ENCODE data around the gene CDH24. TPM values are rescaled to one million over a fixed set of nuclear protein-coding genes. Genes with fewer than 3 reads are reported as not detected.

The CDH24 gene
- total and polyA plus RNA-seq, 9 of the 15 experiments (the other 6 are each of a cell fraction or from before 2014, with no cell fraction given), result 0.04 to 16.2 (median 4.9) TPM

DNA sequence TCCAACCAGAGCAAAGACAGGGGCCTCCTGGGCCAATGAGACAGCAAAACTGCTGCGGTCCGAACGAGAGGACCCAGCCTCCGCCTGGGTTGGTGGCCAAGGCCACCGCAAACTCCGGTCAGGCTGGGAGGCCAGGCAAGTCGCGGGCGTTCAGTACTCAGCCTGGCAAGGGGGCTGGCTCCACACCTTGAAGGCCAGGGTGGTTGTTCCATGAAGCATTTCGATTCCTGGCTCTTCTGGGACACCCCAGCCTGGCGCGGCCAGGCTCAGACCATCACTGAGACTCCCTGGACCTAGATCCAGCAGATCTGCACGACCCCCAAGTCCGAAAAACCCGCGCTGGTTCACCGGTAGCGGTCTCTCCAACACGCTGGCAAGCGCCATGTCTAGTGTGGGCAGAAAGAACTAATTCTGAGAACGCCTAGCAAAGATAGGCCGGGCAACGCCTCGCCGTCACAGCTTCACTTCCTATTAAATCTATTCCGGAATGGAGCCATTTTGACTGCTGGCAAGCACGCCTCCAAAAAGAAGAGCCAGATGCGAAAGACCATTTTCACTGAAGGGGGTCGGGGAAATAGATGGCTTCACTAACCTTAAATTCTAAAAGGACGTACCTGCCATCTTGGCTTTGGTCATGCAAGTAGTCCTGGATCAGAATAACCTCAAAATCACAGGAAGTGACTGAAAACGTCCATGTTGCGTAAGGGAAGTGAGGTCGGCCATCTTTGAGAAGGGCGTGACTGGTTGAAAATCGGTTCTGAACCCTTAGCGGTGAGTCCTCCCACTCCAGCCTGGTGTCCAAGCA is 22.6 kb downstream of the CDH24 start, which contains the start of gene PSMB5 (continued):
- TF ChIP-seq, protein P1, sequence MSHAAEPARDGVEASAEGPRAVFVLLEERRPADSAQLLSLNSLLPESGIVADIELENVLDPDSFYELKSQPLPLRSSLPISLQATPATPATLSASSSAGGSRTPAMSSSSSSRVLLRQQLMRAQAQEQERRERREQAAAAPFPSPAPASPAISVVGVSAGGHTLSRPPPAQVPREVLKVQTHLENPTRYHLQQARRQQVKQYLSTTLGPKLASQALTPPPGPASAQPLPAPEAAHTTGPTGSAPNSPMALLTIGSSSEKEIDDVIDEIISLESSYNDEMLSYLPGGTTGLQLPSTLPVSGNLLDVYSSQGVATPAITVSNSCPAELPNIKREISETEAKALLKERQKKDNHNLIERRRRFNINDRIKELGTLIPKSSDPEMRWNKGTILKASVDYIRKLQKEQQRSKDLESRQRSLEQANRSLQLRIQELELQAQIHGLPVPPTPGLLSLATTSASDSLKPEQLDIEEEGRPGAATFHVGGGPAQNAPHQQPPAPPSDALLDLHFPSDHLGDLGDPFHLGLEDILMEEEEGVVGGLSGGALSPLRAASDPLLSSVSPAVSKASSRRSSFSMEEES (CRISPR knock-in tag; IDR thresholded peaks at IDR 0.05), result no peak
- TF ChIP-seq NR4A1 (CRISPR knock-in tag; IDR thresholded peaks at IDR 0.05) (no peak), NR4A1 (tag; IDR thresholded peaks at IDR 0.05) (peak; percentile 69; the same call in 1 of the 2 replicates), FOXA1 (IDR thresholded peaks at IDR 0.05; ENCODE audit: borderline replicate concordance) (no peak), POLR2A (conservative IDR thresholded peaks at IDR 0.05) (peak; percentile 91), EZH2 (IDR thresholded peaks at IDR 0.05; ENCODE audit: borderline replicate concordance, low read depth, low read length) (no peak), MED1 (CRISPR knock-in tag; IDR thresholded peaks at IDR 0.05; ENCODE audit: borderline replicate concordance) (no peak), SREBF1 (IDR thresholded peaks at IDR 0.05; ENCODE audit: borderline replicate concordance, low read depth, low read length) (no peak), ZNF174 (CRISPR knock-in tag; IDR thresholded peaks at IDR 0.05) (no peak), ZNF79 (CRISPR knock-in tag; IDR thresholded peaks at IDR 0.05; ENCODE audit: low read depth) (no peak)
- TF ChIP-seq, protein P2, sequence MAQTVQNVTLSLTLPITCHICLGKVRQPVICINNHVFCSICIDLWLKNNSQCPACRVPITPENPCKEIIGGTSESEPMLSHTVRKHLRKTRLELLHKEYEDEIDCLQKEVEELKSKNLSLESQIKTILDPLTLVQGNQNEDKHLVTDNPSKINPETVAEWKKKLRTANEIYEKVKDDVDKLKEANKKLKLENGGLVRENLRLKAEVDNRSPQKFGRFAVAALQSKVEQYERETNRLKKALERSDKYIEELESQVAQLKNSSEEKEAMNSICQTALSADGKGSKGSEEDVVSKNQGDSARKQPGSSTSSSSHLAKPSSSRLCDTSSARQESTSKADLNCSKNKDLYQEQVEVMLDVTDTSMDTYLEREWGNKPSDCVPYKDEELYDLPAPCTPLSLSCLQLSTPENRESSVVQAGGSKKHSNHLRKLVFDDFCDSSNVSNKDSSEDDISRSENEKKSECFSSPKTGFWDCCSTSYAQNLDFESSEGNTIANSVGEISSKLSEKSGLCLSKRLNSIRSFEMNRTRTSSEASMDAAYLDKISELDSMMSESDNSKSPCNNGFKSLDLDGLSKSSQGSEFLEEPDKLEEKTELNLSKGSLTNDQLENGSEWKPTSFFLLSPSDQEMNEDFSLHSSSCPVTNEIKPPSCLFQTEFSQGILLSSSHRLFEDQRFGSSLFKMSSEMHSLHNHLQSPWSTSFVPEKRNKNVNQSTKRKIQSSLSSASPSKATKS (CRISPR knock-in tag; IDR thresholded peaks at IDR 0.05), result no peak
- TF ChIP-seq, protein P3, sequence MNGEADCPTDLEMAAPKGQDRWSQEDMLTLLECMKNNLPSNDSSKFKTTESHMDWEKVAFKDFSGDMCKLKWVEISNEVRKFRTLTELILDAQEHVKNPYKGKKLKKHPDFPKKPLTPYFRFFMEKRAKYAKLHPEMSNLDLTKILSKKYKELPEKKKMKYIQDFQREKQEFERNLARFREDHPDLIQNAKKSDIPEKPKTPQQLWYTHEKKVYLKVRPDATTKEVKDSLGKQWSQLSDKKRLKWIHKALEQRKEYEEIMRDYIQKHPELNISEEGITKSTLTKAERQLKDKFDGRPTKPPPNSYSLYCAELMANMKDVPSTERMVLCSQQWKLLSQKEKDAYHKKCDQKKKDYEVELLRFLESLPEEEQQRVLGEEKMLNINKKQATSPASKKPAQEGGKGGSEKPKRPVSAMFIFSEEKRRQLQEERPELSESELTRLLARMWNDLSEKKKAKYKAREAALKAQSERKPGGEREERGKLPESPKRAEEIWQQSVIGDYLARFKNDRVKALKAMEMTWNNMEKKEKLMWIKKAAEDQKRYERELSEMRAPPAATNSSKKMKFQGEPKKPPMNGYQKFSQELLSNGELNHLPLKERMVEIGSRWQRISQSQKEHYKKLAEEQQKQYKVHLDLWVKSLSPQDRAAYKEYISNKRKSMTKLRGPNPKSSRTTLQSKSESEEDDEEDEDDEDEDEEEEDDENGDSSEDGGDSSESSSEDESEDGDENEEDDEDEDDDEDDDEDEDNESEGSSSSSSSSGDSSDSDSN (IDR thresholded peaks at IDR 0.05; ENCODE audit: borderline replicate concordance in 1 of 2, low read depth in 2 of 2, low read length in 2 of 2), result 0 out of 4 replicates have a peak, but pooled peaks have one; percentile 9 to 63
- TF ChIP-seq, protein P4, sequence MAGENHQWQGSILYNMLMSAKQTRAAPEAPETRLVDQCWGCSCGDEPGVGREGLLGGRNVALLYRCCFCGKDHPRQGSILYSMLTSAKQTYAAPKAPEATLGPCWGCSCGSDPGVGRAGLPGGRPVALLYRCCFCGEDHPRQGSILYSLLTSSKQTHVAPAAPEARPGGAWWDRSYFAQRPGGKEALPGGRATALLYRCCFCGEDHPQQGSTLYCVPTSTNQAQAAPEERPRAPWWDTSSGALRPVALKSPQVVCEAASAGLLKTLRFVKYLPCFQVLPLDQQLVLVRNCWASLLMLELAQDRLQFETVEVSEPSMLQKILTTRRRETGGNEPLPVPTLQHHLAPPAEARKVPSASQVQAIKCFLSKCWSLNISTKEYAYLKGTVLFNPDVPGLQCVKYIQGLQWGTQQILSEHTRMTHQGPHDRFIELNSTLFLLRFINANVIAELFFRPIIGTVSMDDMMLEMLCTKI (IDR thresholded peaks at IDR 0.05; ENCODE audit: partially characterized antibody), result no peak
- TF ChIP-seq, protein P5, sequence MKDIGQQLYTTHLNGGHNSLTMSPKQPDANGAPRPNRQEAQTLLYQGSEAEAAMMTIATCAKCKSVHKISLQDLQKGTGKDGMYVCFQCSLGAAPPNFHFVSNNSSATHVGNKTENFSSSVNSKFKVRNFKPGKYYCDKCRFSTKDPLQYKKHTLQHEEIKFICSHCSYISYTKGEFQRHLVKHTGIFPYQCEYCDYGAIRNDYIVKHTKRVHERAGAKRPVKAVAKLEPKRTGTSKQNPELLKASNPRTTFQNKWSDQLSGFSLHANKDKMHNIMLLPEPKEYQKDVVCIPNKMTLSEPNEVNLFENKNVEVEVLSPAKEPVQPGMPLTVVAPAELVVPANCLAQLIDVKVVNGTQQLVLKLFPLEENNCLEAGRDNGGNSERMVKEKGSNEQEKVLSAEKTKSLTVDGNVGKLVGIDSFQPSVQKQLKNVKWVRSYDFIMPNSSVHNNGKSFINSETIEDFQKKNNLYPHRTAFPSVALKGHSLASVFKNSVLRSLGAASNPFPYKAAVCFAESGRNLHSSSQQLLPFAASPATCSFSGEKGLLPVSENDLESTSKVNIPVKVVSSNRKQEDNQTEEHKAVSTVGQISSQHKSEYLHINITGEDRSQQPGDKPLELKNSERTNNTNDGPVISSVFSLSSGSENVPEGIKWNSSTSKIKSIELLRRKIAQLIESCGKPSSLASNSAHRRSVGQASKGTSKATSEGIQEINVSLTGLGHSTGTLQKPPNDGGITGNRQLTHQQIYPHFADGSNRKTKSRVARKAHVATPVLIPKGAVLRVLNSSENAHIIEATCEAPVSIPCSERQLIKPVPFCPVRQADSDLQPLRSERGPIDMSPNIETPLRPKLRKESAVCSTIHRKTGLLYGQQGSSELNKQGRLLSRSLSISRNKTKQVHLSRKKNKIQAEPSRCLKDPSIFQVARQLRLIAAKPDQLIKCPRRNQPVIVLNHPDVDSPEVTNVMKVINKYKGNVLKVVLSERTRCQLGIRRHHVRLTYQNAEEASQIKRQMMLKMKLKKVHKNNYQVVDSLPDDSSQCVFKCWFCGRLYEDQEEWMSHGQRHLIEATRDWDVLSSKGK (CRISPR knock-in tag; IDR thresholded peaks at IDR 0.05), result no peak
- TF ChIP-seq, protein P6, sequence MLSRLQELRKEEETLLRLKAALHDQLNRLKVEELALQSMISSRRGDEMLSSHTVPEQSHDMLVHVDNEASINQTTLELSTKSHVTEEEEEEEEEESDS (CRISPR knock-in tag; IDR thresholded peaks at IDR 0.05), result no peak
